GM23338 (cell line): ENCODE data around the gene CNN2. TPM values are rescaled to one million over a fixed set of nuclear protein-coding genes. Genes with fewer than 3 reads are reported as not detected.

ENCODE experiments used
- ATAC-seq: fragments of 200-7000 bp; cut with Tn5 transposase; 3 replicates; pipeline ENCODE4 v1.9.1; 2020
- DNase-seq: peaks from one replicate; pipeline ENCODE4 v3.0.0-alpha.2; 2015; ENCODE audit warnings: low spot score
- H2AFZ ChIP-seq: fragments of 200-600 bp; sonication (generic); 2 replicates; pipeline ENCODE4 v1.8.0; 2016; ENCODE audit warnings: antibody characterized with exemption, mild to moderate bottlenecking, moderate library complexity
- H3F3A ChIP-seq: fragments of 200-600 bp; sonication (generic); replicated peaks from 2 replicates; pipeline ENCODE4 v1.8.0; 2017; ENCODE audit warnings: antibody characterized with exemption, mixed run types, low read depth
- H3K27ac ChIP-seq: fragments of 200-600 bp; sonication (generic); 2 replicates; pipeline ENCODE4 v1.6.1; 2016; ENCODE audit warnings: low read depth
- H3K27me3 ChIP-seq: fragments of 200-600 bp; sonication (generic); 2 replicates; pipeline ENCODE4 v1.8.0; 2016; ENCODE audit warnings: mild to moderate bottlenecking, mixed run types, moderate library complexity; ENCODE audit not compliant: insufficient read depth
- H3K36me3 ChIP-seq: fragments of 200-600 bp; sonication (generic); 2 replicates; pipeline ENCODE4 v1.8.0; 2016; ENCODE audit warnings: mild to moderate bottlenecking; ENCODE audit not compliant: insufficient read depth
- H3K4me1 ChIP-seq: fragments of 200-600 bp; sonication (generic); 2 replicates; pipeline ENCODE4 v1.8.0; 2016; ENCODE audit warnings: mild to moderate bottlenecking, moderate library complexity; ENCODE audit not compliant: insufficient read depth
- H3K4me2 ChIP-seq: fragments of 200-600 bp; sonication (generic); 2 replicates; pipeline ENCODE4 v1.7.1; 2017; ENCODE audit warnings: mixed run types
- H3K4me3 ChIP-seq: fragments of 200-600 bp; sonication (generic); 2 replicates; pipeline ENCODE4 v1.6.1; 2016; ENCODE audit warnings: mixed run types
- H3K79me2 ChIP-seq: fragments of 200-600 bp; sonication (generic); replicated peaks from 2 replicates; pipeline ENCODE4 v1.8.0; 2017; ENCODE audit warnings: mild to moderate bottlenecking; ENCODE audit not compliant: insufficient read depth
- H3K9me2 ChIP-seq: fragments of 200-600 bp; sonication (generic); 2 replicates; pipeline ENCODE4 v1.8.0; 2017; ENCODE audit not compliant: insufficient read depth
- H4K20me1 ChIP-seq: fragments of 200-600 bp; sonication (generic); replicated peaks from 2 replicates; pipeline ENCODE4 v1.8.0; 2017; ENCODE audit warnings: mild to moderate bottlenecking; ENCODE audit not compliant: insufficient read depth
- H3K27ac Mint-ChIP-seq: 2 replicates; pipeline ENCODE4 v1.8.0; 2020; ENCODE audit warnings: inconsistent platforms, mild to moderate bottlenecking, moderate library complexity, mixed read lengths
- H3K27me3 Mint-ChIP-seq: 3 replicates; pipeline ENCODE4 v1.8.0; 2022; ENCODE audit warnings: low read depth, mild to moderate bottlenecking, moderate library complexity, mixed read lengths, inconsistent platforms; ENCODE audit not compliant: insufficient read depth, poor library complexity
- H3K36me3 Mint-ChIP-seq: 3 replicates; pipeline ENCODE4 v1.8.0; 2021; ENCODE audit warnings: low read depth, mild to moderate bottlenecking, inconsistent platforms, moderate library complexity, mixed read lengths
- H3K4me1 Mint-ChIP-seq: 3 replicates; pipeline ENCODE4 v1.8.0; 2020; ENCODE audit warnings: mild to moderate bottlenecking, inconsistent platforms, mixed read lengths
- H3K4me3 Mint-ChIP-seq: 3 replicates; pipeline ENCODE4 v1.8.0; 2021; ENCODE audit warnings: moderate library complexity, mild to moderate bottlenecking, inconsistent platforms, mixed read lengths
- H3K9me3 Mint-ChIP-seq: 3 replicates; pipeline ENCODE4 v1.8.0; 2020; ENCODE audit warnings: moderate library complexity, mild to moderate bottlenecking, inconsistent platforms, mixed read lengths
- CREB1 ChIP-seq: fragments of 250-450 bp; sonication (Bioruptor Pico); IDR thresholded peaks from 2 replicates; pipeline ENCODE4 v1.5.0; 2020; ENCODE audit warnings: low read depth, mild to moderate bottlenecking, moderate library complexity
- ETS1 ChIP-seq: IDR thresholded peaks from 2 replicates; pipeline ENCODE4 v1.6.1; 2016; ENCODE audit warnings: antibody characterized with exemption
- JUNB ChIP-seq: IDR thresholded peaks from one replicate; pipeline ENCODE4 v1.6.1; 2016; ENCODE audit warnings: antibody characterized with exemption; ENCODE audit not compliant: unreplicated experiment
- ZNF114 ChIP-seq: fragments of 250-450 bp; sonication (Bioruptor Pico); IDR thresholded peaks from 2 replicates; pipeline ENCODE4 v1.5.0; 2020; ENCODE audit warnings: mild to moderate bottlenecking, moderate library complexity
- ZNF462 ChIP-seq: fragments of 250-450 bp; sonication (Bioruptor Pico); IDR thresholded peaks from 2 replicates; pipeline ENCODE4 v1.5.0; 2020; ENCODE audit warnings: mild to moderate bottlenecking, moderate library complexity
- polyA plus RNA-seq: library from polyadenylated mRNA; unstranded; fragments of >200 nt; fragmentation: Nextera tagmentation; extraction: Ambion mirVana; gene quantifications from 2 replicates; pipeline ENCODE4 v1.2.1, GENCODE V29; 2016
- total RNA-seq: library from RNA; depleted of rRNA; stranded (reverse); fragments of >200 nt; shearing (Covaris generic); gene quantifications from 2 replicates; pipeline ENCODE4 v1.2.3, GENCODE V29; 2014
- TF ChIP-seq, protein P1 (sequence below), 2 experiments: fragments of 200-600 bp in 1 of 2; sonication (generic) in 1 of 2; conservative IDR thresholded peaks; 2 replicates each; pipeline versions ENCODE4 v1.5.1 to v1.6.1; 2016 to 2017; ENCODE audit warnings: antibody characterized with exemption in 2 of 2, low read depth in 2 of 2, mild to moderate bottlenecking in 2 of 2, moderate library complexity in 1 of 2

Gene CNN2
- total and polyA plus RNA-seq, 2 experiments from 2014 or later, result 330 to 392 TPM

DNA sequence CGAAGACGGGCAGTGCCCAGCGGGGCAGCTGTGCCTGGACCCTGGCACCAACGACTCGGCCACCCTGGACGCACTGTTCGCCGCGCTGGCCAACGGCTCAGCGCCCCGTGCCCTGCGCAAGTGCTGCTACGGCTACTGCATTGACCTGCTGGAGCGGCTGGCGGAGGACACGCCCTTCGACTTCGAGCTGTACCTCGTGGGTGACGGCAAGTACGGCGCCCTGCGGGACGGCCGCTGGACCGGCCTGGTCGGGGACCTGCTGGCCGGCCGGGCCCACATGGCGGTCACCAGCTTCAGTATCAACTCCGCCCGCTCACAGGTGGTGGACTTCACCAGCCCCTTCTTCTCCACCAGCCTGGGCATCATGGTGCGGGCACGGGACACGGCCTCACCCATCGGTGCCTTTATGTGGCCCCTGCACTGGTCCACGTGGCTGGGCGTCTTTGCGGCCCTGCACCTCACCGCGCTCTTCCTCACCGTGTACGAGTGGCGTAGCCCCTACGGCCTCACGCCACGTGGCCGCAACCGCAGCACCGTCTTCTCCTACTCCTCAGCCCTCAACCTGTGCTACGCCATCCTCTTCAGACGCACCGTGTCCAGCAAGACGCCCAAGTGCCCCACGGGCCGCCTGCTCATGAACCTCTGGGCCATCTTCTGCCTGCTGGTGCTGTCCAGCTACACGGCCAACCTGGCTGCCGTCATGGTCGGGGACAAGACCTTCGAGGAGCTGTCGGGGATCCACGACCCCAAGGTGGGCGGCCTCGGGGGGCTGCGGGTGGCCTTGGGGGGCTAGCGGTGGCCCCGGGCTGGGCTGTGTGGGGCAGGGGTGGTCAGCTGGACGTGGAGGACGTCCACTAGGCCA is 21.4 kb upstream of the CNN2 start (continued):
- no peak for TF ChIP-seq ZNF462 (CRISPR knock-in tag)
- TF ChIP-seq CREB1, result no peak
- no peak for TF ChIP-seq ETS1

DNA sequence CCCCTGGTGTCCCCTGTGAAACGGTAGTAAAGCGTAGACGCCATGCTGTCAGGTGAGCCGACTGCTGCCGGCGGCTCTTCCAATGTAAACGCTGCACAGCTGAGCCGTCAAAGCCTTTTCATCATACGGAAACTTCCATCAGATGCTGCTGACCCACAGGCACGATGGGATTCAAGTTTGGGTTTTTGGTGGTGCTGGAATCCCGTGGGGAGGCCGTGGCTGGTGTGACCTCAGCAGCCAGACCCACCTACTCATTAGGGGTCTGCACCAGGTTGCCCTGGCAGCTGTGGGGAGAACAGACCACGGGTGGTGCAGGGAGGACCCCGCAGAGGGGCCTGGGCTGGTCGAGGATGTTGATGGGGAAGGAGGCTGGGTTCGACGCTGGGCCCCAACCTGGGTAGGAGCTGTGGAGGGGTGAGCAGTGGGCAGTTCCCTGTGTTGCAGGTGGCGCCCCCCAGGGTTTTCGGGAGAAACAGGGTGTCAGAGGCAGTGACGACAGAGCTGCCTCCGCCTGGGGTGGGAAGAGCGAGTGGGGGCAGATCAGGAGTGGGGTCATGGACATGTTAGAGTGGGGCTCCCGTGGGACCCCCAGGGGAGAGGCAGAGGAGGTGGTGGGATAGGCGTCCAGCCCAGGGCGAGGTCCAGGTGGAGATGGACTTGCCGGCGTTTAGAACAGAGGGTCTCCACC is 19.6 kb upstream of the CNN2 start:
- Mint-ChIP-seq H3K9me3 (peaks cover 5% of the 10 kb centered on the region; the same call in 1 of the 3 replicates), H3K36me3 (peaks cover 8% of the 10 kb centered on the region), H3K4me1 (no peaks in the 10 kb centered on the region), H3K4me3 (no peak overlapping the region), H3K27me3 (peaks cover 27% of the 10 kb centered on the region), H3K27ac (no peak overlapping the region)
- H3K4me3 ChIP-seq, result no peak overlapping the region
- no peaks in the 10 kb centered on the region for H3K4me1 ChIP-seq
- H4K20me1 ChIP-seq, result 0 out of 2 replicates have a peak, but pooled peaks cover 4% of the 10 kb centered on the region
- no peak for DNase-seq
- no peak overlapping the region for H3K4me2 ChIP-seq
- H3K36me3 ChIP-seq, result no peaks in the 10 kb centered on the region
- H3F3A ChIP-seq, result peaks cover 10% of the 10 kb centered on the region; the same call in 1 of the 2 replicates
- ATAC-seq, result no peak
- no peaks in the 10 kb centered on the region for H3K9me2 ChIP-seq
- no peak overlapping the region for H2AFZ ChIP-seq
- H3K79me2 ChIP-seq, result no peaks in the 10 kb centered on the region
- TF ChIP-seq, protein P1, sequence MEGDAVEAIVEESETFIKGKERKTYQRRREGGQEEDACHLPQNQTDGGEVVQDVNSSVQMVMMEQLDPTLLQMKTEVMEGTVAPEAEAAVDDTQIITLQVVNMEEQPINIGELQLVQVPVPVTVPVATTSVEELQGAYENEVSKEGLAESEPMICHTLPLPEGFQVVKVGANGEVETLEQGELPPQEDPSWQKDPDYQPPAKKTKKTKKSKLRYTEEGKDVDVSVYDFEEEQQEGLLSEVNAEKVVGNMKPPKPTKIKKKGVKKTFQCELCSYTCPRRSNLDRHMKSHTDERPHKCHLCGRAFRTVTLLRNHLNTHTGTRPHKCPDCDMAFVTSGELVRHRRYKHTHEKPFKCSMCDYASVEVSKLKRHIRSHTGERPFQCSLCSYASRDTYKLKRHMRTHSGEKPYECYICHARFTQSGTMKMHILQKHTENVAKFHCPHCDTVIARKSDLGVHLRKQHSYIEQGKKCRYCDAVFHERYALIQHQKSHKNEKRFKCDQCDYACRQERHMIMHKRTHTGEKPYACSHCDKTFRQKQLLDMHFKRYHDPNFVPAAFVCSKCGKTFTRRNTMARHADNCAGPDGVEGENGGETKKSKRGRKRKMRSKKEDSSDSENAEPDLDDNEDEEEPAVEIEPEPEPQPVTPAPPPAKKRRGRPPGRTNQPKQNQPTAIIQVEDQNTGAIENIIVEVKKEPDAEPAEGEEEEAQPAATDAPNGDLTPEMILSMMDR (conservative IDR thresholded peaks at IDR 0.05; ENCODE audit: low read depth in 2 of 2), result peak in 1 of 2 experiments; percentile 41; a peak in 1 of 4 replicates
- TF ChIP-seq JUNB (no peak), ZNF114 (CRISPR knock-in tag) (no peak)
- H3K27me3 ChIP-seq, result peaks cover 2% of the 10 kb centered on the region; the same call in 1 of the 2 replicates
- H3K27ac ChIP-seq, result no peak overlapping the region
